ENCODE data around the gene PINLYP. TPM values are rescaled to one million over a fixed set of nuclear protein-coding genes. Genes with fewer than 3 reads are reported as not detected.

PINLYP gene
- total RNA-seq, 1 experiment from 2014 or later = 11.9 TPM

DNA sequence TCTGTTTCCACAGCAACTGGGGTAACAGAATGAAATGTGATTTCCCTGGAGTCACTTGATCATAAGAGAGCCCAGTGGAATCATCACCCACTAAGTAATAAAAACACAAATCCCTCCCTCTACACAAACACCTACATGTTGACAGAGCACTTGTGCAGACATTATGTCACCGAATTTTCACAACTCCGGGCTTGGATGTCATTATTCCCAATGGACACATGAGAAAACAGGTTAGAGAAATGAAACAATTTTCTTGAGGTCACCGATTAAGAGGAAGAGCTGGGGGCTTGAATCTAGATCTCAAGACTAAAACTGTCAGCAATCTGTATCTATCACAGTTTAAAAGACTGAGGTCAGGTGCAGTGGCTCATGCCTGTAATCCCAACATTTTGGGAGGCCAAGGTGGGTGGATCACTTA lies 3.4 kb upstream of the PINLYP start:
- Mint-ChIP-seq H3K27me3 (ENCODE audit: low read depth) (no peaks in the 10 kb centered on the region), H3K27ac (peak overlapping the region in 2 of 3 experiments; percentile 5 to 17; a peak in 2 of 7 replicates), H3K36me3 (ENCODE audit: insufficient read depth in 1 of 3, low read depth in 3 of 3) (peaks cover 0 to 27% (median 18%) of the 10 kb centered on the region in 3 experiments; a peak in 6 of 7 replicates), H3K9me3 (no peaks in the 10 kb centered on the region), H3K4me3 (no peak overlapping the region; a peak in 1 of 5 replicates), H3K4me1 (peaks cover 20 to 32% of the 10 kb centered on the region in 2 experiments)
- H2BK20ac ChIP-seq (ENCODE audit: low read depth, low read length, poor library complexity, severe bottlenecking) = no peak overlapping the region
- H2BK5ac ChIP-seq (ENCODE audit: insufficient read length, low read length) = no peak overlapping the region
- H4K20me1 ChIP-seq (ENCODE audit: control insufficient read depth, insufficient read depth, insufficient read length) = no peaks in the 10 kb centered on the region
- H2BK12ac ChIP-seq (ENCODE audit: insufficient read length, low read depth, low read length) = no peak overlapping the region
- no peak overlapping the region for H2BK15ac ChIP-seq (ENCODE audit: low read depth, low read length)
- H3K4me1 ChIP-seq (ENCODE audit: insufficient read depth, low read length) = peaks cover 4% of the 10 kb centered on the region; the same call in 1 of the 2 replicates
- H3K23me2 ChIP-seq (ENCODE audit: insufficient read length, low read depth, low read length, poor library complexity, severe bottlenecking) = peaks cover 7% of the 10 kb centered on the region
- H2BK120ac ChIP-seq (ENCODE audit: low read depth, low read length, poor library complexity, severe bottlenecking) = no peak overlapping the region
- no peaks in the 10 kb centered on the region for H3K9me3 ChIP-seq (ENCODE audit: control insufficient read depth, low read depth, low read length)
- H2AFZ ChIP-seq (ENCODE audit: low read length) = no peak overlapping the region
- no peak overlapping the region for H3K56ac ChIP-seq (ENCODE audit: insufficient read length, low read depth, low read length)
- TF ChIP-seq, protein P1, sequence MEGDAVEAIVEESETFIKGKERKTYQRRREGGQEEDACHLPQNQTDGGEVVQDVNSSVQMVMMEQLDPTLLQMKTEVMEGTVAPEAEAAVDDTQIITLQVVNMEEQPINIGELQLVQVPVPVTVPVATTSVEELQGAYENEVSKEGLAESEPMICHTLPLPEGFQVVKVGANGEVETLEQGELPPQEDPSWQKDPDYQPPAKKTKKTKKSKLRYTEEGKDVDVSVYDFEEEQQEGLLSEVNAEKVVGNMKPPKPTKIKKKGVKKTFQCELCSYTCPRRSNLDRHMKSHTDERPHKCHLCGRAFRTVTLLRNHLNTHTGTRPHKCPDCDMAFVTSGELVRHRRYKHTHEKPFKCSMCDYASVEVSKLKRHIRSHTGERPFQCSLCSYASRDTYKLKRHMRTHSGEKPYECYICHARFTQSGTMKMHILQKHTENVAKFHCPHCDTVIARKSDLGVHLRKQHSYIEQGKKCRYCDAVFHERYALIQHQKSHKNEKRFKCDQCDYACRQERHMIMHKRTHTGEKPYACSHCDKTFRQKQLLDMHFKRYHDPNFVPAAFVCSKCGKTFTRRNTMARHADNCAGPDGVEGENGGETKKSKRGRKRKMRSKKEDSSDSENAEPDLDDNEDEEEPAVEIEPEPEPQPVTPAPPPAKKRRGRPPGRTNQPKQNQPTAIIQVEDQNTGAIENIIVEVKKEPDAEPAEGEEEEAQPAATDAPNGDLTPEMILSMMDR (conservative IDR thresholded peaks at IDR 0.05) = no peak
- H3K27ac ChIP-seq (ENCODE audit: insufficient read length, low read depth, low read length) = no peak overlapping the region
- DNase-seq = no peak
- no peak overlapping the region for H3K18ac ChIP-seq (ENCODE audit: insufficient read length, low read depth, low read length)
- no peak overlapping the region for H3K9ac ChIP-seq (ENCODE audit: extremely low read depth, insufficient read length, low read length)
- no peak overlapping the region for H3K14ac ChIP-seq (ENCODE audit: insufficient read depth, low read length)
- no peak overlapping the region for H4K5ac ChIP-seq (ENCODE audit: insufficient read length, low read depth, low read length)
- no peaks in the 10 kb centered on the region; the same call in 1 of the 2 replicates for H3K79me2 ChIP-seq (ENCODE audit: insufficient read depth, low read length)
- H3K79me1 ChIP-seq (ENCODE audit: insufficient read depth, low read depth, low read length, poor library complexity, severe bottlenecking) = no peaks in the 10 kb centered on the region
- no peak overlapping the region for H3K23ac ChIP-seq (ENCODE audit: insufficient read length, low read depth, low read length)
- H3K27me3 ChIP-seq (ENCODE audit: insufficient read depth, low read length) = no peaks in the 10 kb centered on the region
- H4K91ac ChIP-seq (ENCODE audit: insufficient read length, low read depth, low read length) = no peak overlapping the region
- WGBS (ENCODE audit: extremely low coverage, insufficient read length, low lambda C conversion rate) = no CpG with 5 or more reads among the region's 3 CpGs
- H3K4ac ChIP-seq (ENCODE audit: low read depth, low read length) = no peak overlapping the region
- H4K8ac ChIP-seq (replicated peaks; ENCODE audit: insufficient read length, low read depth, low read length) = no peak overlapping the region
- H3K4me2 ChIP-seq (ENCODE audit: insufficient read depth, insufficient read length, low read length) = no peak overlapping the region
- H2AK5ac ChIP-seq (ENCODE audit: insufficient read length, low read length) = no peak overlapping the region
- no peak overlapping the region for H3T11ph ChIP-seq (ENCODE audit: low read length)

All from H9 (cell line).